BE2C (cell line): ENCODE data around the gene CASZ1.

Experiments
- DNase-seq: peaks from one replicate; pipeline ENCODE4 v3.0.0-alpha.2; 2020
- H3K27me3 ChIP-seq: fragments of 250-450 bp; sonication (Bioruptor Pico); 2 replicates; pipeline ENCODE4 v1.5.1; 2020; ENCODE audit warnings: mild to moderate bottlenecking
- H3K36me3 ChIP-seq: fragments of 250-450 bp; sonication (Bioruptor Pico); 2 replicates; pipeline ENCODE4 v1.5.1; 2020; ENCODE audit warnings: mild to moderate bottlenecking
- H3K4me1 ChIP-seq: fragments of 250-450 bp; sonication (Bioruptor Pico); 2 replicates; pipeline ENCODE4 v1.5.1; 2020
- H3K4me3 ChIP-seq: 2 replicates; pipeline ENCODE4 v1.5.1; 2011; ENCODE audit warnings: low read depth, low read length
- H3K9me3 ChIP-seq: fragments of 250-450 bp; sonication (Bioruptor Pico); 2 replicates; pipeline ENCODE4 v1.5.1; 2020
- TF ChIP-seq, protein P1 (sequence below): IDR thresholded peaks from 2 replicates; pipeline ENCODE4 v1.5.1; 2012; ENCODE audit warnings: mild to moderate bottlenecking, low read depth, low read length

Gene CASZ1

GRCh38 chr1:10639011-10639774, 157.3 kb downstream of the CASZ1 start:
- H3K36me3 ChIP-seq = peaks cover 8% of the 10 kb centered on the region; the same call in 1 of the 2 replicates
- peaks cover 26% of the 10 kb centered on the region for H3K4me1 ChIP-seq
- TF ChIP-seq, protein P1, sequence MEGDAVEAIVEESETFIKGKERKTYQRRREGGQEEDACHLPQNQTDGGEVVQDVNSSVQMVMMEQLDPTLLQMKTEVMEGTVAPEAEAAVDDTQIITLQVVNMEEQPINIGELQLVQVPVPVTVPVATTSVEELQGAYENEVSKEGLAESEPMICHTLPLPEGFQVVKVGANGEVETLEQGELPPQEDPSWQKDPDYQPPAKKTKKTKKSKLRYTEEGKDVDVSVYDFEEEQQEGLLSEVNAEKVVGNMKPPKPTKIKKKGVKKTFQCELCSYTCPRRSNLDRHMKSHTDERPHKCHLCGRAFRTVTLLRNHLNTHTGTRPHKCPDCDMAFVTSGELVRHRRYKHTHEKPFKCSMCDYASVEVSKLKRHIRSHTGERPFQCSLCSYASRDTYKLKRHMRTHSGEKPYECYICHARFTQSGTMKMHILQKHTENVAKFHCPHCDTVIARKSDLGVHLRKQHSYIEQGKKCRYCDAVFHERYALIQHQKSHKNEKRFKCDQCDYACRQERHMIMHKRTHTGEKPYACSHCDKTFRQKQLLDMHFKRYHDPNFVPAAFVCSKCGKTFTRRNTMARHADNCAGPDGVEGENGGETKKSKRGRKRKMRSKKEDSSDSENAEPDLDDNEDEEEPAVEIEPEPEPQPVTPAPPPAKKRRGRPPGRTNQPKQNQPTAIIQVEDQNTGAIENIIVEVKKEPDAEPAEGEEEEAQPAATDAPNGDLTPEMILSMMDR = no peak
- H3K27me3 ChIP-seq = no peaks in the 10 kb centered on the region
- H3K9me3 ChIP-seq = no peaks in the 10 kb centered on the region
- no peak overlapping the region for H3K4me3 ChIP-seq
- DNase-seq = no peak

DNA sequence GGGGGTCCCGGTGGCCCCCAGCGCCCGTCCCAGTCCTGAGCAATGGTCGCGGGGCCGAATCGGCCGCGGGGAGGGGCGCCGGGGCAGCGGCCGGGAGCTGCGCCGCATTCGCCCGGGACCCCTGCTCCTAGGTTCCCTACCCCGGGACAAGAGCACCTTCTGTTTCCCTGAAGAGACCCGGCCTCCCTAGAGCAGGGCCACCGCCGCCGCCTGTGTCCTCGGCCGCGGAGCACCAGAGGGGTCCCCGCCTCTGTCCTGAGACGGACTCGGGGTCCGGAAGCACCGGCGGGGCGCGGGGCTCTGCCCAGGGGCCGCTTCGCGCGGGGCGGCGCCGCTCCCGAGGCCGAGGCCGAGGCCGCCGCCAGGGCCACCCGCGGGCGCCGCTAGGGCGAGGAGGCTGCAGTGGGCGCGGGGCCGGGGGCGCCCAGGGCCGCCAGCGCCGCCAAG, 157.9 kb downstream of the CASZ1 start:
- DNase-seq = no peak
- peaks cover 8% of the 10 kb centered on the region; the same call in 1 of the 2 replicates for H3K36me3 ChIP-seq
- TF ChIP-seq, protein P1 = no peak
- peaks cover 26% of the 10 kb centered on the region for H3K4me1 ChIP-seq
- no peaks in the 10 kb centered on the region for H3K27me3 ChIP-seq
- no peaks in the 10 kb centered on the region for H3K9me3 ChIP-seq
- H3K4me3 ChIP-seq = no peak overlapping the region

GRCh38 chr1:10637834-10638558, 158.4 kb downstream of the CASZ1 start:
- H3K27me3 ChIP-seq = no peaks in the 10 kb centered on the region
- H3K9me3 ChIP-seq = no peaks in the 10 kb centered on the region
- peaks cover 8% of the 10 kb centered on the region; the same call in 1 of the 2 replicates for H3K36me3 ChIP-seq
- TF ChIP-seq, protein P1 = no peak
- H3K4me3 ChIP-seq = no peak overlapping the region
- H3K4me1 ChIP-seq = peaks cover 26% of the 10 kb centered on the region
- DNase-seq = no peak

DNA sequence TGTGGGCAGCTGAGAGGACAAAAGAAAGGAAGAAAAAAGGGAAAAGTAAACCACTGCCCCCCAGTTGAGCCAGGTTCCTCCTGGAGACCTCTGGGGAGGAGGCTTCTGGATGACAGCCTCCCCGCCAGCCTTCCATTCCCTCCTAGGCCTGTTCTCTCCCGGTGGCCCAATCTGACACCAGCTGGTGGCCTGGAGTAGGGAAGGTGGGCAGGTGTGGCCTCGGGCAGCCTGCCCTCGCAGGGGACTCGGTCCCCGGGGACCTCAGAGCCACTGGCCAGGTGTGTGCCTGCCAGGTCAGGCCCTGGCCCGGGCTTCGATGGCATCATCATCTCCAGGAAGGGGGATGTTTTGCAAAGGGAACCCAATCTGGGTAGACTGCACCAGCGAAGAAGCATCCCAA, 159.0 kb downstream of the CASZ1 start:
- Histone ChIP-seq H3K4me1 (peaks cover 26% of the 10 kb centered on the region), H3K4me3 (no peak overlapping the region), H3K9me3 (no peaks in the 10 kb centered on the region), H3K36me3 (peaks cover 8% of the 10 kb centered on the region; the same call in 1 of the 2 replicates), H3K27me3 (no peaks in the 10 kb centered on the region)
- no peak for DNase-seq
- TF ChIP-seq, protein P1 = no peak

GRCh38 chr1:10635992-10636391, 160.5 kb downstream of the CASZ1 start:
- Histone ChIP-seq H3K4me1 (peaks cover 20% of the 10 kb centered on the region), H3K9me3 (no peaks in the 10 kb centered on the region), H3K27me3 (no peaks in the 10 kb centered on the region), H3K4me3 (no peak overlapping the region), H3K36me3 (peaks cover 8% of the 10 kb centered on the region; the same call in 1 of the 2 replicates)
- TF ChIP-seq, protein P1 = no peak
- DNase-seq = no peak
